Left ventricle myocardium inferior (tissue), 1 donor: ENCODE measurements around the gene KCNQ2. TPM values are rescaled to one million over a fixed set of nuclear protein-coding genes. Genes with fewer than 3 reads are reported as not detected.

ENCODE experiments used
- DNase-seq: peaks from one replicate; pipeline ENCODE4 v3.0.0-alpha.2; 2020
- H3K27ac ChIP-seq: fragments of 200-600 bp; replicated peaks from 2 replicates; pipeline ENCODE4 v1.8.0; 2021
- H3K27me3 ChIP-seq: fragments of 200-600 bp; 2 replicates; pipeline ENCODE4 v1.8.0; 2021; ENCODE audit warnings: low read depth
- H3K36me3 ChIP-seq: fragments of 200-600 bp; 2 replicates; pipeline ENCODE4 v1.8.0; 2021
- H3K4me1 ChIP-seq: fragments of 200-600 bp; 2 replicates; pipeline ENCODE4 v1.8.0; 2021
- H3K4me3 ChIP-seq: fragments of 200-600 bp; 2 replicates; pipeline ENCODE4 v1.8.0; 2021; ENCODE audit warnings: mild to moderate bottlenecking, moderate library complexity
- H3K9me3 ChIP-seq: fragments of 200-600 bp; replicated peaks from 2 replicates; pipeline ENCODE4 v1.8.0; 2021
- intact Hi-C: fragments of 100-400 bp; cut with micrococcal nuclease; formaldehyde crosslinking; loops from one replicate; pipeline ENCODE4 v1.11.0; 2022
- total RNA-seq: library from RNA; stranded (reverse); fragmentation: NEBNext Ultra II Directional; extraction: Animal tissue kit (Norgen Biotek cat#: 25700); gene quantifications from one replicate; pipeline ENCODE4 v1.2.1, GENCODE V29; 2021
- TF ChIP-seq, protein P1 (sequence below): fragments of 200-600 bp; IDR thresholded peaks from 2 replicates; pipeline ENCODE4 v1.8.0; 2021; ENCODE audit warnings: antibody characterized with exemption, mild to moderate bottlenecking, borderline replicate concordance
- donor health status: DM: no; HTN: yes; CAD: no; lungs with severe emphysema.

The KCNQ2 gene
- total RNA-seq, 1 donor from 2014 or later = 2.3 TPM

DNA sequence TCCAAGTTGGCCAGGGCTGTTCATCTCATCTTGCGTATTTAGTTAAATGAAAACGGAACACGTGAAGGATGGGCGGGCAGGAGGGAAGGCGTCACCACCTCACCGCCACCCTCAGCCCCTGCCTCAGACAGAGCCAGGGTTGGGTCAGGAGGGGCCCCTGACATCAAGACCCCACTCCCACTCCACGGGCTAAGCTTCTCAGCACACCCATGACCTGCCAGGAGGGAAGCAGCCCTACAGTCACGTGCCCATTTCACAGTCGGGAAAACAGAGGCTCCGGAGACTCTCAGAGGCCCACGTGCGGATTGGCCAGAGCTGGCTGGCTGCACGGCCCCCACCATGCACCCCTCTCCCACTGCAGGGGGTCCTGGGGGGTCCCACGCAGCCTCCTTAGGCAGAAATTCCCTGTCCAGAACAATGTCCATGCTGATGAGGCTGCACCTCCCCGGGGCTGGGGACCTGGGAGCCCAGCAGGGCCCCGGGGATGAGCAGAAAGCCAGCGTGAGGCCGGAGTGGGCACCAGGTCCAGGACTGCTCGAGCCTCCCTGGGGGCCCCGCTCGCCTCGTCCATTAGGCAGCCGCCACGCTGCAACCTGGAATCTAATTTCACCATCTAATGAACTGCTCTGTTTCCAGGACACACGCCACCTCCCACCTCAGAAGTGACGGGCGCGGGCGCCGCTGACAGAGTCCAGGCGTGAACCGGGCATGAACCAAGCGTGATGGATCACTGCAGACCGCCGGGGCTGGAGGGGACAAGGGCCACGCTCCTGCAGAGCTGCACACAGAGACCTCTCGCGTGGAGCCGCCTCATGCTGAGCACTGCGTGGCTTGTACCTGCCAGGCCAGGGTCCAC, 15.8 kb downstream of the KCNQ2 start:
- Histone ChIP-seq H3K36me3 (no peaks in the 10 kb centered on the region), H3K27ac (peak overlapping the region; percentile 62), H3K4me1 (peaks cover 48% of the 10 kb centered on the region), H3K9me3 (no peaks in the 10 kb centered on the region), H3K27me3 (peaks cover 87% of the 10 kb centered on the region), H3K4me3 (peak overlapping the region; percentile 29)
- DNase-seq = peak; percentile 70
- intact Hi-C loops = no loop called here
- TF ChIP-seq, protein P1, sequence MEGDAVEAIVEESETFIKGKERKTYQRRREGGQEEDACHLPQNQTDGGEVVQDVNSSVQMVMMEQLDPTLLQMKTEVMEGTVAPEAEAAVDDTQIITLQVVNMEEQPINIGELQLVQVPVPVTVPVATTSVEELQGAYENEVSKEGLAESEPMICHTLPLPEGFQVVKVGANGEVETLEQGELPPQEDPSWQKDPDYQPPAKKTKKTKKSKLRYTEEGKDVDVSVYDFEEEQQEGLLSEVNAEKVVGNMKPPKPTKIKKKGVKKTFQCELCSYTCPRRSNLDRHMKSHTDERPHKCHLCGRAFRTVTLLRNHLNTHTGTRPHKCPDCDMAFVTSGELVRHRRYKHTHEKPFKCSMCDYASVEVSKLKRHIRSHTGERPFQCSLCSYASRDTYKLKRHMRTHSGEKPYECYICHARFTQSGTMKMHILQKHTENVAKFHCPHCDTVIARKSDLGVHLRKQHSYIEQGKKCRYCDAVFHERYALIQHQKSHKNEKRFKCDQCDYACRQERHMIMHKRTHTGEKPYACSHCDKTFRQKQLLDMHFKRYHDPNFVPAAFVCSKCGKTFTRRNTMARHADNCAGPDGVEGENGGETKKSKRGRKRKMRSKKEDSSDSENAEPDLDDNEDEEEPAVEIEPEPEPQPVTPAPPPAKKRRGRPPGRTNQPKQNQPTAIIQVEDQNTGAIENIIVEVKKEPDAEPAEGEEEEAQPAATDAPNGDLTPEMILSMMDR = no peak

DNA sequence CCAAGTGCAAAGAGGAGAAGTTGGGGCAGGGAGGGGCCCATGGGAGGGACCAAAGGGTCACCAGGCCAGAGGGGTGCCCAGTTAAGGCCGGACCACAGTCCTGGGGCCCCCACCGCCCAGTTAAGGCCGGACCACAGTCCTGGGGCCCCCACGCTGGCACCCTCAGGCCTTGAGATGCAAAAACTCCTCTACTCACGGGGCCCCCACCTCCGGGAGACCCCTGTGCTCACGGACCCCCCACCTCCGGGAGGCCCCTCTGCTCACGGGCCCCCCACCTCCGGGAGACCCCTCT, 16.9 kb downstream of the KCNQ2 start:
- DNase-seq = no peak
- Histone ChIP-seq H3K36me3 (no peaks in the 10 kb centered on the region), H3K4me1 (peaks cover 48% of the 10 kb centered on the region), H3K27me3 (peaks cover 82% of the 10 kb centered on the region), H3K27ac (no peak overlapping the region), H3K4me3 (no peak overlapping the region), H3K9me3 (no peaks in the 10 kb centered on the region)
- TF ChIP-seq, protein P1 = no peak
- intact Hi-C loops = no loop called here

DNA sequence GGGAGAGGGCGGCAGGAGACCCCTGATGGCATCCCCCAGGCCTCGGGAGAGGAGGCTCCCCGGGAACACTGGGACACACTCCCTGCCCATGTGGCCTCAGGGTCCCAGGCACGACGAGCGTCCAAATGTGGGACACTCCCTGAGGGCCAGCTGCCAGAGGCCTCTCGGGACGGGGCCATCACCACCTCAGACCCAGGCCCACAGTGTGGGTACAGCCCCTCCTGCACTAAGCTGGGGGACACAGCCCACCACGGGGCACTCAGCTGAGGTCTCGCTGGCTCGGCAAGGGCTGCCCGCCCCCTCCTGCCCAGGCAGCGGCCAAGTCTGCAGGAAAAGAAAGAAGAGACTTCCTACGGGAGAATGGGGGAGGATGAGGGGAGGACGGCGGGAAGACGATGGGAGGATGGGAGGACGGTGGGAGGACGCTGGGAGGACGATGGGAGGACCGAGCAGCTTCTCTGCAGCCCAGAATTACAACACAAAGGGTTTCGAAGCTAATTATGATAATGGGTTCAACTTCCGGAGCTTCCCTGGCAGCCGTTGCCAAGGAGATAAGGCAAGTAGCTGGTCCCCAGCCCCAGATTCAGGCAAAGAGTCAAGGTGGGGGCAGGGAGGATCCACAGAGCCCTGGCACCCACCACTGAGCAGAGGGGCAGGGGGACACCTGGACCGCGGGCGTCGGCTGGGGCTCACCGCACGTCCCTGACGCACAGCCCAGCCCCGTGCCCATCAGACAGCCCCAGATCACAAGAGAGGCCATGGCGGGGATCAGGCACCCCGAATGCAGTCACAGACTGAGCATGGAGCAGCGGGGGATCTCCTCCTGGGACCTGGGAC, 17.5 kb downstream of the KCNQ2 start:
- TF ChIP-seq, protein P1 = no peak
- peaks cover 48% of the 10 kb centered on the region for H3K4me1 ChIP-seq
- DNase-seq = no peak
- no peaks in the 10 kb centered on the region for H3K9me3 ChIP-seq
- intact Hi-C loops = no loop called here
- peaks cover 77% of the 10 kb centered on the region for H3K27me3 ChIP-seq
- peak overlapping the region; percentile 56 for H3K4me3 ChIP-seq
- no peaks in the 10 kb centered on the region for H3K36me3 ChIP-seq
- H3K27ac ChIP-seq = no peak overlapping the region

DNA sequence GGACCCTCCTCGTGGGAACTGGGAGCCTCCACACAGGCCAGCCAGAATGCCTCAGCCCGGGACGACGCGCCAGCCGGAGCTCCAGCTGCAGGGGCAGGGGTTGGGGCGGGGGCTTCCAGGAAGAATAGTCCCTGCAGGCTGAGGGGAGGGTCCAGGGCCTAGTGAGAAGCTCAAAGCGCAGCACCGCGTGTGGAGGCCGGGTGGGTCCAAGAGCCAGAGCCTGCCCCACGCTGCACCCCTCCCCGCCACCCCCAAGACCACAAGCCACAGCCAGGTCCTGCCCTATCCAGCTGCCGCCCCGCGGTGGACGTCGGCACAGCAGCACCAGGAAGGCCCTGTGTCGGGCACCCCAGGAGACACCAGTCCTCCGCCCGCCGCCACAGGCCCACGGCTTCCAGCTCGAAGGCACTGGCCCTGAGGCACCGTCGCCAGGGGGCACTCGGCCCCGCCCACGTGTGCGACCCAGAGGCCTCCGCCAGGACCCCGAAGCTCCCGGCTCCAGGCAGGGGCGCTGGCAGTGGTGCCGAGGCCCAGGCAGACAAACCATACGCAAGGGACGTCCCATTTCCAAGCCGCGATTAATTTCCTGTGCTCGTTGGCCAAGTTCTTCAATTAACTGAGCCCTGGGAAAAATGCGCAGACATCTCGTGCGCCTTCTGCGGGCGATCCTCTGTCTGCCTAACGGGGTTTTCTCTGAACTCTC, 19.5 kb downstream of the KCNQ2 start:
- H3K36me3 ChIP-seq = no peaks in the 10 kb centered on the region
- peaks cover 77% of the 10 kb centered on the region for H3K27me3 ChIP-seq
- no peaks in the 10 kb centered on the region for H3K9me3 ChIP-seq
- TF ChIP-seq, protein P1 = peak; percentile 32
- DNase-seq = no peak
- peak overlapping the region; percentile 52 for H3K27ac ChIP-seq
- peak overlapping the region; percentile 56 for H3K4me3 ChIP-seq
- peaks cover 46% of the 10 kb centered on the region for H3K4me1 ChIP-seq
- intact Hi-C loops = no loop called here

DNA sequence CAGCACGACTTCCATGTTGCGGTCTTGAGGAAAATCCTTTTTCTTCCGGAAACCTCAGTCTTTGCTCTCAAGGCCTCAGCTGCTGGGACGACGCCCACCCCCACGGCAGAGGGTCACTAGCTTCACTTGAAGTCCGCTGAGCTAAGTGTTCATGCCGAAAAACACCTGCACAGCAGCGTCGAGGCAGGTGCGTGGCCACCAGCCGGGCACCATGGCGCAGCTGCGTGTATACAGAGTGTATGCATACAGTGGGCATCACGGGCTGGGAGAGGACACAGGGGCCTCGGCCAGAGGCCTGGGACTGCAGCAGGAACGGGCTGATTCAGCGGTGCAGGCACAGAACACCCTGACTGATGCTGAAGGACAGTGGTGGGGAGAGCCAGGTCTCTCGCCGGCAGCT, 20.1 kb downstream of the KCNQ2 start:
- peaks cover 40% of the 10 kb centered on the region for H3K4me1 ChIP-seq
- no peaks in the 10 kb centered on the region for H3K9me3 ChIP-seq
- no peak for DNase-seq
- no peak overlapping the region for H3K27ac ChIP-seq
- H3K36me3 ChIP-seq = no peaks in the 10 kb centered on the region
- TF ChIP-seq, protein P1 = no peak
- H3K4me3 ChIP-seq = no peak overlapping the region
- H3K27me3 ChIP-seq = peaks cover 77% of the 10 kb centered on the region
- intact Hi-C loops = no loop called here
